HG02678 (cell line): ENCODE data around the gene AK8.

Experiments
- ATAC-seq: cut with Tn5 transposase; IDR thresholded peaks from one replicate; pipeline ENCODE4 v1.9.1; 2021; ENCODE audit warnings: mild to moderate bottlenecking, moderate library complexity; ENCODE audit not compliant: unreplicated experiment

AK8 gene

GRCh38 chr9:132800038-132800648 is 77.9 kb downstream of the AK8 start:
- ATAC-seq: no peak

- no peak for ATAC-seq
Observed at GRCh38 chr9:132798817-132799790, 79.0 kb downstream of the AK8 start.

GRCh38 chr9:132797861-132798659 is 80.0 kb downstream of the AK8 start:
- ATAC-seq: no peak

GRCh38 chr9:132795511-132796303 is 82.4 kb downstream of the AK8 start:
- ATAC-seq: no peak

GRCh38 chr9:132794730-132795380 is 83.2 kb downstream of the AK8 start:
- ATAC-seq: no peak

GRCh38 chr9:132793606-132794580 is 84.2 kb downstream of the AK8 start:
- no peak for ATAC-seq

- ATAC-seq: no peak
Observed at GRCh38 chr9:132792547-132792946, 85.5 kb downstream of the AK8 start.

- ATAC-seq: no peak
Observed at GRCh38 chr9:132791699-132792240, 86.3 kb downstream of the AK8 start.

GRCh38 chr9:132789719-132790118 is 88.4 kb downstream of the AK8 start:
- ATAC-seq: no peak

GRCh38 chr9:132788378-132788777 is 89.7 kb downstream of the AK8 start:
- ATAC-seq: no peak

- no peak for ATAC-seq
Observed at GRCh38 chr9:132787748-132788159, 90.3 kb downstream of the AK8 start.

- no peak for ATAC-seq
Observed at GRCh38 chr9:132784286-132784830, 93.7 kb downstream of the AK8 start.

GRCh38 chr9:132783006-132783405 is 95.1 kb downstream of the AK8 start:
- ATAC-seq: no peak

GRCh38 chr9:132782037-132782436 is 96.0 kb downstream of the AK8 start:
- no peak for ATAC-seq

- ATAC-seq: no peak
Observed at GRCh38 chr9:132780230-132781007, 97.7 kb downstream of the AK8 start.

GRCh38 chr9:132776891-132777290 is 101.2 kb downstream of the AK8 start:
- ATAC-seq: no peak

GRCh38 chr9:132776268-132776667 is 101.8 kb downstream of the AK8 start:
- ATAC-seq: no peak

- ATAC-seq: no peak
Observed at GRCh38 chr9:132775720-132776119, 102.4 kb downstream of the AK8 start.
